RPMI7951 (cell line): ENCODE data around the gene B3GALT6. TPM values are rescaled to one million over a fixed set of nuclear protein-coding genes. Genes with fewer than 3 reads are reported as not detected.

Experiments
- DNase-seq: peaks from one replicate; pipeline ENCODE4 v3.0.0-alpha.2; 2012; ENCODE audit warnings: low read depth
- total RNA-seq: library from RNA; depleted of rRNA; stranded (reverse); fragments of >200 nt; shearing (Covaris generic); gene quantifications from 2 replicates; pipeline ENCODE4 v1.2.3, GENCODE V29; 2014

B3GALT6 gene
- total RNA-seq, 1 experiment from 2014 or later, result 13.9 TPM

DNA sequence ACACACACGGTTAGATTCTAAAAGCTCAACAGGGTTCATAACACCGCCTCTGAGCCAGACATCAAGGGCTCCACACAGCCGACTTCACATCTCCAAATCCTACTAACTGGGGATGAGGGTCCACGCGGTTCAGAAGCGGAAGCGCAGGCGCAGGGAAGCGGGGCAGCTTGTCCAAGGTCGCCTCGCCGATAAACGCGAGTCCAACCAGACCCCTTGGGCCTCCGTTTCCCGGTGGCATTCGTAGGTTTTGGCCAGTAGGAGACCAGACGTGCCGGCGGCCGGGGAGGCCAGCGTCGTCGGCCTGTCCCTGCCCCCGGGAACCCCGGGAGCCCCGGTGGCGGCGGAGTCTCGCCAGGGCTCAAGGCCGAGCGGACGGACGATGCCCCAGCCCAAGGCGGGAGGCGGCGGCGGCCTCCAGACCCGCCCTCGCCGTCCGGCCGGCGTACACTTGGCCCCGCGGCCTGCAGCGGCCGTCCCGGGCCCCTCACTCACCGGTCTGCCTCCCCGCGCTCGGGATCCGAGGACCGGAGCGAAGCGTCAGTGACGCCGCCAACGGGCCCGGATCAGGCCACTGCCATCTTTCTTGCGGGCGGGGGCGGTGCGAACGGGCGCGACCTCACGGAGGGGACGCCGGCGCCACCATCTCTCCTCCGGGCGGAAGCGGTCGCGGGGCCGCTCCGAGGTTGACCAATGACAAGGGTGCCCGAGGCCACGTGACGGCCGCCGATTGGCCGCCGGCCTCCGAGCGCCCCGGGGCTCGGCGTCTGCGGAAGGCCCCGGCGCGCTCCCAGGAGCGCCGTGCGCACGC, 433 bp upstream of the B3GALT6 start, which contains the start of gene SDF4:
TSS of gene SDF4 (minus strand) at position 602 of the 808 bp plus-strand sequence. CDS start 3,229 bp downstream, outside the sequence.
- peak; percentile 94 for DNase-seq

DNA sequence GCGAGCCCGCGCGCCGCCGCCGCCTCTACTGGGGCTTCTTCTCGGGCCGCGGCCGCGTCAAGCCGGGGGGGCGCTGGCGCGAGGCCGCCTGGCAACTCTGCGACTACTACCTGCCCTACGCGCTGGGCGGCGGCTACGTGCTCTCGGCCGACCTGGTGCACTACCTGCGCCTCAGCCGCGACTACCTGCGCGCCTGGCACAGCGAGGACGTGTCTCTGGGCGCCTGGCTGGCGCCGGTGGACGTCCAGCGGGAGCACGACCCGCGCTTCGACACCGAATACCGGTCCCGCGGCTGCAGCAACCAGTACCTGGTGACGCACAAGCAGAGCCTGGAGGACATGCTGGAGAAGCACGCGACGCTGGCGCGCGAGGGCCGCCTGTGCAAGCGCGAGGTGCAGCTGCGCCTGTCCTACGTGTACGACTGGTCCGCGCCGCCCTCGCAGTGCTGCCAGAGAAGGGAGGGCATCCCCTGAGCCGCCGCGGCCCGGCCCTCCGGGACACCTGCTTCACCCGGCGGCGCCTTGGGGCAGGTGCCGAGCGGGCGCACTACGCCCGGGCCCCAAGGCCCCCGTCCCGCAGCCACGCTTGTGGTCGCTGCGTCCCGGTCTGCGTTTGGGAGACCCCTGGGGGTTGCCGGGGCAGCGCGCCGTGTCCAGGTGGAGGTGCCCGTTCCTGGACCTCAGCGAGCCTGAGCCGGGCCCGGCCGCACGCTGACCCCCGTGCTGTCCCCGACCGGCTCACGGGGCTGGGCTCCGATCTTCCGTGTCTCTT, 944 bp downstream of the B3GALT6 start:
- DNase-seq, result no peak

DNA sequence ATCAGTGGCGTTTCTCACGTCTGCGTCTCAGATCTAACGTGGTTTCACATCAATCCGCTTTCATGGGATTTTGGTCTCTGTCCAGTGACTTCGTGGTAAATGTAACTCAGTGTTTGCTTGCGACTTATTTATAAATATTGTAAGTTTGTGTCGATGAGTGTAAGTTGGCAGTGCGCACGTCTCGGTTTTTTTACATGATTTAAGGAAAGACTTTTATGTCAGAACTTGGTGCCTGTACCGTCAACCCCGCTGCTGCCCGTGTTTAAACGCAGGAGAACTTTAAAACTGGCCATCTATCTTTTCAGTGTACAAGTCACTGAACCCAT, 1.5 kb downstream of the B3GALT6 start:
- no peak for DNase-seq

DNA sequence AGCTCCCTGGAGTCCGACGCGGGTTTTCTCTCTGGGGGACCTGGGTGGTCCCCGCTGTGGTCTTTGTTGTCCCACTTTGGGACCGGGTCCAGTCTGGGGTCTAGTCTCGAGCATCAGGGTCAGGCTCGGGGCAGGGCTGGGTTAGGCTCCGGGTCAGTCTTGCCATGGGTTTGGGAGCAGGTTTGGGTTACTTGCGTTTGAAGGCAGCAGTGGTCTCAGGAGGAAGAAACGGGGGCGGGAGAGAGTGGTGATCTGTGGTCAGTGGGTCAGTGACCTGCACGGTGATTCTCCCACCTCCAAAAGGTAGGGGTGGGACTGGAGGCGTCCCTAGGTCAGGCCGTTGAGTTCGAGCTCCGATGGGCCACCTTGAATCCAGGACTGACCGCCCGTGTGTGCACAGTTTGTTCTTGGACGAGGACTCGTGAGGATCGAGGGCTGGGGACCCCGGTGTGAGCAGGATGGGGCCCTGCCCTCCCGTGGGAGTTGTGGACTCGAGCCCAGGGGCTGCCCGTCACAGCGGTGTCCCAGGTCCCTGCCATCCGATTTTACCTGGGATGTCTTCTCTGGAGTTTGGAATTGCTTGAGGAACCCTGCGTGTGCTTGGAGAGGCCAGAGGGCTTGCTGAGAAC, 2.3 kb downstream of the B3GALT6 start:
- DNase-seq, result no peak

DNA sequence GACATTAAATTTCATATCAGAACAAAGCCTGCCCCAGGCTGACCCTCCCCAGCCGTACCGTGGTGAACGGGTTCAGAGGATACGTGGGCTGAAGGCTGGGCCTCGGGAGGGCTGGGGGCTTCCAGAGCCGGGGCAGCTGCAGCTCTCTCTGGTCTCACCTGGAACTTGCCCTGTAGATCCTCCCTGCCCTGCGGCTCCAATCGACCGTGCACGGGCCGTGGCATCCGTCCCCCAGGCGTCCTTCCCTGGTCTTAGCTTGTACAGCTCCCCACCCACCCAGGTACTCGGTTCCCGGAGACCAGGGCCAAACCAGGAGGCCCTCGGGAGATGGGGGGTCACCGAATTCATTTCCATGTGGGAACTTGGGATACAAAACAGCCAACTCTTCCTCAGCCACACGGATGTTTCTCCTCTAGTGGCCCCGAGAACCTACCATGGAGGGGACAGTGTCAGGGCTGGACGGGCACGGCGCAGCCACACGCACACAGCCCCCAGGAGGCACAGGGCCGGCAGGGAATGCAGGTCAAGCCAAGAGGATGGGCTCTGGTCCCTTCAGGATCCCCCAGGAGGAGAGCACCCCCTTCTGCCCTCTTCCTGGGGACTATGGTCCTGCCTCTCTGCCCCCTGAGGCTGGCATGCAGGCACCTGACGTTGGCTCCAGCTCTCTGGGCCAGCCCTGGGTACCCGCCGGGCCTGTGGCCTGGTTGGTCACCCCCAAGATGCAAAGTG, 3.1 kb downstream of the B3GALT6 start:
- DNase-seq, result no peak

DNA sequence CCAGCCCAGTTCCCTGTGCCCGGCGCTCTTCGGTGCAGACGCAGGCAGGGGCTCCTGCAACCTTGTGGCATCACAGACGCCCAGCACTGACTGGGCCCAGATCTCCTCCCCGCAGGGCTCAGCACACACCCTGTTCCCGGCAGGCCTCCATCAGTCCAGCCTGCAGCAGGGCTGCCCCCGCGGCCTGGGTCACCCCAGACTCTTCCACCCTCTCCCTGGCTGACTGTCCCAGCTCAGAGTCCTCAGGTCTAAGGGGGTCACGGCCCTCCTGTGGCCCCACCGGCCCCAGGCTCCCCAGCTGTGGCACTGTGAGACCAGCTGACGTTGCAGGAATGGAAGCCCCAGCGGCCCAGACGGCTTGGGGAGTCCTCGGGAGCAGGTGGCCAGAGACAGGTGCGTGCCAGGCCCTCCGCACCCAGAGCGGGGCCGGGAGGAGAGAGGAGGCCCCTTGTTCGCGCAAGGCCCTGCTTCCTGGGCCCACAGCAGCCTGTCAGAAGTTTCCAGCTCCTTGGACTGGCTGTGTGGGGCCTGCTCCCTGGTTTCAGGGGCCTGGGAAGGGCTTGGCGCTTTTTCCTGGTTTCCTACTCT, 4.2 kb downstream of the B3GALT6 start:
- DNase-seq, result no peak

DNA sequence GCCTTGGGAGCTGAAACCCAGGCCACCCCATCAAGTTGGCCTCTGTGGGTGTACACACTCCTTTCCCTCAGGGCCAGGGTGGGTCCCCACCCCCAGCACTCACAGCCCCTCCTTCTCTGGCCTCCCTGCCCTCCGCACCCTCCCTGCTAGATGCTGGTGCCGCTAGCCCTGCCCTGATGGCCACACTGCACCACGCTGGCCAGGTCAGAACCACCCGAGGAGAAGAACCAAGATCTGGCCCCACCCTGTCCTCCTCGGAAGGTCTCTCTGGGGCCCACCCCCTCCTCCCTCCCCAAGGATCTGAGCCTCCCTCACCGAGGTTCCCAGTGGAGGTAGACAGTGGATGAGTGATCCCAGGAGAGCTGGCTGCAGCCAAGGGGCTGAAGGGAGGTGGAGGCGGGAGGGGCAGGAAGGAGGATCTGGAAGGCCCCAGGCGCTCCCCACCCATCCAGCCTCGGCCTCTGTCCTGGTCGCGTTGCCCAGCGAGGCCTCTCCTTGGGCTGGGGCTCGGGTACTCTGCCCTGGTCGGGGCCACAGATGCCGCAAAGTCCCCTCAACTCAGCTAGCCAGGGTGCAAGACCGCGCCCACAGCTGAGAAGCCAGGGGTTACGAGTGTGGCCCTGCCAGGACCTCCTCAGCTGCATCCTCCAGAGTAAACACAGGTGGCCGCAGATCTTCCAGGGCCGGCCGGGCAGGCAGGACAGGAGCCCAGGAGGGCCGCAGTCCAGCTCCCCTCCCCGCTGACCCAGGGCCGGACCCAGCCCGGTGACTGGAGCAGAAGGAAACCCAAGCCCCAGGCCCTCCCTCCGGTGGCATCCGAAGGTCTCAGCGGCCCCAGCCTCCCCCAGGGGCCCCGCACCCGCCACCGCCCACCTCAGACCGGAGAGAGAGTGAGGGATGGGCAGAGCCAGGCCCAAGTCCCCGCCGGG, 5.2 kb downstream of the B3GALT6 start:
- no peak for DNase-seq

DNA sequence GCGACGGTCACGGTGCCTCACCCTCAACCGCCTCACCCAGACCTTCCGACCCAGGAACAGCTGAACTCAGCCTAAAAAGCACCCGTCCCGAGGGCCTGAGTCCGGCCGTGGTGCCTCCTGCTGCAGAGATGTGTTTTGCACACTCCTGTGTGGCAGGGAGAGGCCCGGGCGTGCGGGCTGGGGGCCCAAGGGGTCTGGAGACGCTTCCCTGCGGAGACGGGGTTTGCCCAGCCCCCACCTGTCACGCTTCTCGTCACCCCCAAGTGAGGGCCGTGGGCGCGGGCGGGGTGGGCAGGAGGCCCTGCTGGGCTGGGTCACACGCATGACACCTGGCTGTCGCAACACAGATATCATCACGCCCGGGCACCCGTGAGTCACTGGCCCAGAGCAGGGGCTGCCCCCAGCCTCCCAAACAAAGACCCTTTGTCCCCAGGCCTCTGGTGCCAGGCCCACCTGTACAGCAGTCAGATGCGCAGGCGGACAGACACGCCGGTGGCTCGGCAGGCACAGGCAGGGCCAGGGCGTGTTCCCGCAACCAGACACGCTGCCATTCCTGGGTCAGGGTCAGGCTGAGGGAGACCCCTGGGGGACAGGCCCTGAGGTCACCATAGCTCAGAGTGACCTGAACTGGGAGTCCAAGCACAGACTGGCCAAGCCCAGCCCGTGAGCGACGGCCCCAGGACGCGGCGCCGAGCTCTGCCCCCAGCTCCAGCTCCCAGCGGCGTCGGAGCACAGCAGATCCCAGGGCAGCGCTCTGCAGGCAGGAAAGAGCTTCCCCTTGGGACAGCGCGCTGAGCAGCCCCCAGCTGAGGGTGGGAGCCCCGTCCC, 6.1 kb downstream of the B3GALT6 start:
- DNase-seq, result no peak

DNA sequence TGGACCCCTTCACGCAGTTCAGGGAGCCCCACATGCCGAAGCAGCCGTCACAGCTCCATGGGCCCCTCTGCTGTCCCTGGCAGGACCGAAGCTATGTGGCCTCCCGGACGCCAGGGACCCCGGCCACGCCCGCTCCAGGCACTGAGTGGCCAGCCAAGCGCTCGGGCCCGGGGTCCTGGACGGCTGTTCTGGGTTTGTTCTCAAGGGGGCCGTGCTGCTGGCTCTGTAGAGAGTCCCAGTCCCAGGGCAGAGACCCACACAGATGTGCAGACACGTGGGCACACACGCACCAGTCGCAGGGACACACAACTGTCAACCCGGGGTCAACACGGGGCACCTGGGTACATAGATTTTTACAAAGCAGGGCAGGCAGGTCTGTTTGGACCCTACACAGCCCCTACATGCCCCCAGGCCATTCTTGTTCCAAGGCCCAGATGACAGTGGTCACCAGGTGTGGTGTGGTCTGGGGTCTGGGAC, 6.7 kb downstream of the B3GALT6 start:
- no peak for DNase-seq

DNA sequence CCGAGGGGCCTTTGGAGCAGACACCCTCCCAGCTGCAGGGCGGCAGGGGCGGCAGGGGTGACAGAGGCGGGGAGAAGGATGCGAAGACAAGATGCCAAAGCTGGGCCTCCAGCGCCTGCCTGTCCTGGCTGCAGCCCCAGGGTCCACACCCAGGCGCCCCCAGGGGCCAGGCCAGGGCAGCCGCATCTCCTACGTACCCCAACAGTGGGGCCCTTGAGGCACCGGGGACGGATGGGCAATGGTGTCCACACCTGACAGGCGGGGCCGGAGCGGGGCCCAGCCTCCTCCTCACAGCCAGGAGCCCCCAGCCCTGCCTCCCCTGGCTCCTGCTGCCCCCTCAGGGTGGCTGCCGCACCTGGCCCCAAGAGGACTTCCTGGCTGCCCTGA, 7.2 kb downstream of the B3GALT6 start:
- no peak for DNase-seq

DNA sequence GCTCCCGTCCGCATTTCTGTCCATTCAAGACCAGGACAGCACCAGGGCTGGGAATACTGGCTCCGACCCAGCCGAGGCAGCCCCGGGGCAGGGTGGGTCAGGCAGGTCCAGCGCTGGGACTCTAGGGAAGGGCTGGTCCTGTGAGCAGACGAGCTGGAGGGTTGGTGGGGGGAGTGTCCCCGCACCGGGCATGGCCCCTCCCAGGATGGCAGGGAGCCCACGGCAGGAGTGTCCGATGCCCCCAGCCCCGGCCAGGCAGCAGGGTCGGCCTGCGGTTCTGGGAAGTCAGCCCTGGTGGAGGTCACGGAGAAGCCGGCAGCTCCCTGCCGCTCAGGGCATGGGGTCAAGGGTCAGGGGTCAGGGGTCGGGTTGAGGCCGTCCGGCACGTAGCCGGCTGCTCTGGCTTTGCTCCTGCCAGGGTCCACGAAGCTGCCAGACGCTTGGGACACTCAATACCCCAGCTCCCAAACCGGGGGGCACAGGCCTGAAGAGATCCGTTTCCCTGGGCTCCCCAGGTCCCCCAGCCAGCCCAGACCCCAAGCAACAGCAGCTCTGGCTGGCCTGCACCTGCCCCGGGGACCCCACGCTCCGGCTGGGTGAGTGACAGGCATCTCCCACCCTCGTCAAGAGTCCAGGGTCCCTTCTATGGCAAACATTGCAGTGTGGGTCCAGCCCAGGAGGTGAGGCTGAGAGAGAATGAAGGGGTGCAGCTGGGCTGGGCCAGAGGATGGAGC, 7.7 kb downstream of the B3GALT6 start:
- peak; percentile 22 for DNase-seq

DNA sequence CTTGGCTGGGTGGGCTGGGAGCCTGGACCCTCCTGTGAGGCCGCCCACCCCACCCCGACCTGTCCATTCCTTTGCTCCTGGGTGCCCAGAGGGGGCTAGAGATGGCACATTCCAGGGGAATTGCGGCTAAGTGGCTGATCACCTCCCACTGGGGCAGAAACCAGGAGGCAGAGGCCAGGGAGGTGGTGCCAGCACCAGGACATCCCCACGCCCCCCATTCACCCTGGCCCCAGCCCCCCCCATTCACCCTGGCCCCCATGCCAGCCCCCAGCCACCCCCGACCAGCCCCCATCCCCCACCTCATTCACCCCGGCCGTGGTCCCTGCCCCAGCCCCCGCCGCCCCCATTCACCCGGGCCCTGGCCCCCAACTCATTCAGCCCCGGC, 8.3 kb downstream of the B3GALT6 start:
- no peak for DNase-seq

DNA sequence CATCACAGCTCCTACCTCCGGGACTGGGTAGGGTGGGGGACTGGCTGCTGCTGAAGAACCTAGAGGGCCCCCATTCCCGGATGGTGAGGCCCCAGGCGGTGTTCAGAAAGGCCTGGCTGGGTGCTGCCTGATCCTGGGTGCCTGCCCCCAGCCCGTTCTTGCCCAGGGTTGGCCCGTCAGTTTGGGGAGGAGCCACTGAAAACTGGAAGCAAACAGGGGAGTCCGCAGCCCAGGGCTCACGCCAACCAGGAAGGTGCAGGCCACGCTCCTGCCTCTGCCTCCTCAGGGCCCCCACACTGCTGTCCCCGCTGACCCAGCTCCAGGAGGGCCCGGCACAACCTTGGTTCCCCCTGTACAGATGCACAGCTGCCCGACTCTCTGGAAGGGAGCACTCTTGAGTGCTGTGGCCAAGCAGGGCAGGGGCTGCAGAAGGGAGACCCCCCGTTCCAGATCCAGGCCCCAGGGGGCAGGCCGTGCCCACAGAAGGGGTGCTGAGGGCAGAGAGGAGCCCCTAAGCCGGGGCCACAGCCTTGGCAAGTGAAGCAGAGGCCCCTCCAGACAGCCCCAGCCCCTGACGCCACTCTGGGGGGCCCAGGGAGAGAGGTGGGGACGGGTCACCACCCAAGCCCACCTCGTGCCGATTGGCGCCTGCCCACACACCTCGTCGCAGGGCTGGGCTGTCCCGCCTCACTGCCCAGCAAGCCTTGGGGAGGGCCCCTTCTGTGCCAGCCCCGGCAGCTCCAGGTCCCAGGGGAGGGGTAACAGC, 9.0 kb downstream of the B3GALT6 start:
- DNase-seq, result no peak

DNA sequence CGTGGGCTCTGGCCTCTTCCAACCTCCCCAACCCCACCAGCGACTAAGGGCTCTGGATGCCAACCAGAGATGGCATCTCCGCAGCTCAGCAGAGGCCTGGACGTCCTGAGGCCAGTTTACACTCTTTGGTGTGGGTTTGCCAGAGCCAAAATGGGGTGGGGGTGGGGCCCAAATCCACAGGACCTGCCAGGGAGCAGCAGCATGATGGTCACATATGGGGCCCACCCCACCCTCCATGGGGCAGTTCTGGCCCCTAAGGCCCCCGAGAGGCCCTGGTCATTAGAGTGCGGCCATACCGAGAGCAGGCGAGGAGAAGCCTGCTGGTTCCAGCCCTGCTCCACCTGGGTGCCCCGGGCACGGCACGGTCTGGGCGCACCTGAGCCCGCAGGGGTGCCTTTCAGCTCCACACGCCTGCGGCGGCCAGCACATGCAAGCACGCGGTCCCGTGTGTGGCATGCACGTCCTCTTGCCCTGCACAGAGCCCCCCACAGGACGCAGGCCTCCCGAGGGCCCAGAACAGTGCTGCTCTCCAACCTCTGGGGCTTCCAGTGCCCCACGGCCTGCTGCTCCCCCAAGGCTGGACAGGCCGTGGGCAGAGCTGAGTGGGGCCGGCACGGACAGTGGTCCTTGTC, 9.7 kb downstream of the B3GALT6 start:
- DNase-seq, result no peak

DNA sequence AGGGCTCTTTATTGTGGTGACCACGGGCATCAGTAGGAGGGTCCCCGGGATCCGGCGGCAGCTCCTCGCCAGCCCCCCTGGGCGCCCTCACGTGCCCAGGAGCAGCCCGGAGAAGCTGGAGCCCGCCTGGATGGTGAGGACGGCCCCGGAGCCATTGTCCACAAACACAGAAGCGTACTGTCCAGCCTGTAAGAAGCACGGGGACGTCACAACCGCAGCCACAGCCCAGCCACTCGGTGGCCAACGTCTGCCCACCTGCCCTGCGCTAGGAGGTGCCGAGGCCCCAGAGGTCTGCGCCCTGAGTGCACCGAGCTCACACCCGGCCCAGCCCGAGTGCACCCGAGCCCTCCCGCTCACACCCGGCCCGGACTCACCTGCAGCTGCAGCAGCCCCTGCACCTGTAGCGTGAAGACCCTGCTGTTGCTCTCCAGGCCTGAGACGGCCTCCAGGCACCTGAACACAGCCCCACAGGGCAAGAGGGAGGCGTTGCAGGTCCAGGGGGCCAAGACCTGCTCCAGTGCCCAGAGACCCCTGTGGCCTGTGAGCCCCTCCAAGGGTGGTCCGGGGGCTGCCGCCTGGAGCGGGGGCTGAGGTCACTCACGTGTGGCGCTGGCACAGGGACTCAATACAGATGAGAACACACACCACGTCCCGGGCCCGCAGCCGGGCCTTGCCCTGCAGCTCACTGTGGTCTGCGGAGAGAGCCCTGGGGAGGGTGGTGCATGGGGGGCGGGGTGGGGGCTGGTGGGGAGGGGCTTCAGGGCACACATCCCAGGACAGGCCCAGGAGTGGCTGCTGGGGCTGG, 10.6 kb downstream of the B3GALT6 start:
- DNase-seq, result no peak

DNA sequence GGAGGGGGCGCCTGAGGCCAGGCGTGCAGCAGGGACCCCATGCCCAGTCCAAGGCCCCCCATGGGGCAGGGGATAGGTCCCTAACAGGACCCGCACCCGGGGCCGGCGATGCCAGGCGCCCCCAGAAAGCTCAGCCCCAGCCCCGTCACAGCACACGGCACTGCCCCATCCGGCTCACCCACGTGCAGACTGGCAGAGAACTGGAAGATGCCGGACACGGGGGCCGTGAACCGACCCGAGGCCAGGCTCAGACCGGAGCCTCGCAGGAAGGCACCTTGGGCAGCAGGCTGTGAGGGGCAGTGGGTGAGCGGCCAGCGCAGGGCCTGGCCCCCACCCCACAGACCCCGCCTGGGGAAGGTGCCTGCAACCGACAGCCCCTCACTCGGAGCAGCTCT, 11.2 kb downstream of the B3GALT6 start:
- no peak for DNase-seq

DNA sequence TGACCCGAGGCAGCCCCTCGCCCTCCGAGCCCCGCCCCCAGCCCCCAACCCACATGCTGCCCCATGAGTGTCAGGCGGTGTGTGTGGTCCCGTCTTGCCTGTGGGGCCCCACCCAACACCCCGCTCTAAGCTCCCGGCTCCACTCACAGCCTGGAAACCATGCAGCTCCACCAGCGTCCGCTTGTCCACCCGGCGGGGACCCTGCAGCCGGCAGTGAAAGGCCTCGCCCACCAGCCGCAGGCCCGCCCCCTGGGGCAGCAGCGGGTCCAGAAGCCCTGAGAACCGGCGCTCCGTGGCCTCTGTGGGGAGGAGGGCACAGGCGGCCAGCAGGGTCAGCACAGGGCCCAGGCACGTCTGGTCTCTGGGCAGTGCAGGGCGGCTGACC, 11.8 kb downstream of the B3GALT6 start:
- DNase-seq, result no peak
